GM18499 (cell line): ENCODE data around the gene MED29.

Source experiments
- ATAC-seq: cut with Tn5 transposase; IDR thresholded peaks from one replicate; pipeline ENCODE4 v1.9.1; 2021; ENCODE audit warnings: moderate number of reproducible peaks; ENCODE audit not compliant: insufficient read depth, unreplicated experiment

Gene MED29, protein sequence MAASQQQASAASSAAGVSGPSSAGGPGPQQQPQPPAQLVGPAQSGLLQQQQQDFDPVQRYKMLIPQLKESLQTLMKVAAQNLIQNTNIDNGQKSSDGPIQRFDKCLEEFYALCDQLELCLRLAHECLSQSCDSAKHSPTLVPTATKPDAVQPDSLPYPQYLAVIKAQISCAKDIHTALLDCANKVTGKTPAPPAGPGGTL

DNA sequence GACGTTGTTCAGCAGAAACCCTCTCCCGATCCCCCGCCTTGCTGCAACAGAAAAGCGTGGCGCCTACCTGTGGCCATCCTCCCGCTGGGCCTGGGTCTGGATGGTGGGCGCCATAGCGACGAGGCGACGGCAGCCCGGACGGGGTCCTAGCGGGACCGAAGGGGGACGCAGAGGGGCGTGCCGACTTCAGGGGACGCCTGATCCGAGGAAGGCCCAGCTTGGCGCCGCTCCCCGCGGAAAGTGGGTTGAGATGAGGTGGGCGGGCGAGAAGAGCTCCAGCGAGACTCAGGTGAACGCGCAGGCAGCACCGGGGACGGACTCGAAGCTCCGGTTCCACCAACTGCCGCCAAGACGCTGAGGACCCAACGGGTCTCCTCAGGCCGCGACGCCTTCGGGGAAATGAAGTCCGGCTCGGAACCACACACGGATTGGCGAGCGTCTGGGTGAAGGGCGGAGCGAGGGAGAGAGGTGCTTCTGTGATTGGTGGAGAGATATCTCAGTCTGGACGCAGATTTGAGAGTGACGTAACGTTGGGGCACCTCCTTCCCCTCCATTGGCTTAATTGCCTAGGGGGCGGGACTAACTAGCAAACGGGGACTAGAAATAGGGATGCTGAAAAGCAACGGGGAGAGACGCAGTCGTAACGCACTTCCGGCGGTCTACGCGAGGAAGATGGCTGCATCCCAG, at the start of gene MED29, which contains the start of gene PAF1:
MED29 (plus strand) TSS at position 628 of the 687 bp plus-strand sequence; CDS start at position 673, 45 bp downstream.
PAF1 (minus strand) TSS at position 356 of the 687 bp plus-strand sequence; CDS start at position 114, 242 bp downstream.
- peak; percentile 81 for ATAC-seq

DNA sequence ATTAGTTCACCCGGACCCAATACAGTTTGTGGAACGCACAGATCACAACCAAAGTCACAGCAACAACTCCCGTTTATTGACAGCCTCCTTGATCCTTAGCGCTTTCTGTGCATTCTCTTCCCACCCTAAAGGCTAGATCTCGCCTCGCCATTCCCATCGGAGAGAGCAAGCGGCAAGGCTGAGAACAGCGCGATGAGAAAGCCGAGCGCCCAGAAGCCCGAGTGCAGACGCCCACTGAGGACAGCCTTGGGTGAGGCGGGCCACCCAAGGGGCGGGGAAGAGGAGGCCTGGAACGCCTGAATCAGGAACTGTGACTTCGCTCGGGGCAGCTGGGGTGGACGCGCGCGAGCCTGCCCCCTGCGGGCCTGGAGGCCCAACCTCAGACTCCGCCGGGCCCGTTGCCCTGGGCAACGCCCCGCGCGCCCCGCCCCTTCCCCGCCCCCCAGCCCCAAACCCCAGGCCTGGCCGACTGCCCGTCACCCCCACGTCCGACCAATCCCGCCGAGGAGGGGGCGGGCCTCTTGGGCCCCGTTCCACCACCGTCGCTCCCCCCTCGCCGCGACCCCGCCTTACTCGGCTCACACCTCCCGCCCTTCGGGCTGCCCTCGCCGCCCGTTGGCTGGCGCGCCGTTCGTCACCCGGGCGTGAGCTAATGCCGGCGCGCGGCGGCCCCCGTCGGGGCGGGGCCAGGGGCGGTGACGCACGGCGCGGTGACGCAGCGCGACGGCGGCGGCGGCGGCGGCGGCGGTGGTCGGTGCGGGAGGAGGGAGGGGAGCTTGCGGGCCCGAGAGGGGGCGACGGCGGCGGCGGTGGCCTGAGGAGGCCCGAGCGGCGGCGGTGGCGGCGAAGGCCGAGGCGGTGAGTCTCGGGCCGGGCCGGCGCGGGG, 49.2 kb upstream of the MED29 start, which contains the start of gene SAMD4B:
SAMD4B (plus strand) TSS at position 703 of the 886 bp plus-strand sequence. CDS start 14,473 bp downstream, outside the sequence.
- ATAC-seq, result peak; percentile 54

DNA sequence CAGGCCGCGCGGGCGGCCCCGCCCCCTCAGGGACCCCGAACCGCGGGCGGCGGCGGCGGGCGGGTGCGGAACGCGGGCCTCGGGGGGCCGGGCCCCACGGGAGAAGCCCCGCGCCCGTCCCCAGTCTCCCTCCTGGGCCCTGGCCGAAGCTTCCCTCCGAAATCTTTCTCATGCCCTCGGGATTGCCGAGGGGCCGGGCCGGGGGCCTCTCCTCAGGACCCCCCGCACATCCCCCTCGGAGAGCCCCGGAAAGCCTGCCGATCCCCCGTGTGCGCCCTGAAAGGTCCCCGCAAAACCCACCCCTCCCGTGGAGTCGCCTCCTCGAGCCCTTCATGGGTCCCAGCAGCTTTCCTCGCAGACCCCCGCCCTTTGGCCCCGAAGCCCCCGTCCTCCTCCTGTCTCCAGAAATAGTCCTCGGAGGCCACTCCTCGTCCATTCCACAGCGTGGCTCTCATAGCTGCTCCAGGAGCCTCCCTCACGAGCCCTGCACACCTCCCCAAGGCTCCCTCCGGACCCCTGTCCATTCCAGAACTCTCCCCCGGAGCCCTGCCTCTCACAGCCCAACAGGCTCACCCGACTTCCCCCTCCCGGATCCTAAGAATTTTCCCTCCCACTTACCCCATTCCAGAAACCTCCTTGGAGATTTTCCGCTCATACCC, 48.4 kb upstream of the MED29 start:
- ATAC-seq, result no peak

DNA sequence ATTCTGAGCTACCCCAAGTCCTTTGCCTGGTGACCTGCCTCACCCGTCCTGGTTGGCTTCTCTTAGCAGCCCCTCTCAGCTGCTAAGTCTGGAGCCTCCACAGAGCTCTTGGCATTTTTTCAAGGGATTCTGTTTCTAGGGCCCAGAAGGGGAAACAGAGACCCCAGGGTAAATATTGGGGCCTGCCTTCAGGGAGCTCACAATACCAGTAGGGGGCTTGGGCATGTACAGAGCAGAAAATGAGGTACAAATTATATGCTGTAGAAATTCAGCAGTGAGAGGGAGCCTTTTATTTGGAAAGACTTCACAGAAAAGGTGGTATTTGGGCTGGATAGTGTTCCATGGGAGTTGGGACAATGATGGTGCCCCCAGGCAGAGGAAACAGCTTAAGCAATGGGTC, 45.2 kb upstream of the MED29 start:
- no peak for ATAC-seq

DNA sequence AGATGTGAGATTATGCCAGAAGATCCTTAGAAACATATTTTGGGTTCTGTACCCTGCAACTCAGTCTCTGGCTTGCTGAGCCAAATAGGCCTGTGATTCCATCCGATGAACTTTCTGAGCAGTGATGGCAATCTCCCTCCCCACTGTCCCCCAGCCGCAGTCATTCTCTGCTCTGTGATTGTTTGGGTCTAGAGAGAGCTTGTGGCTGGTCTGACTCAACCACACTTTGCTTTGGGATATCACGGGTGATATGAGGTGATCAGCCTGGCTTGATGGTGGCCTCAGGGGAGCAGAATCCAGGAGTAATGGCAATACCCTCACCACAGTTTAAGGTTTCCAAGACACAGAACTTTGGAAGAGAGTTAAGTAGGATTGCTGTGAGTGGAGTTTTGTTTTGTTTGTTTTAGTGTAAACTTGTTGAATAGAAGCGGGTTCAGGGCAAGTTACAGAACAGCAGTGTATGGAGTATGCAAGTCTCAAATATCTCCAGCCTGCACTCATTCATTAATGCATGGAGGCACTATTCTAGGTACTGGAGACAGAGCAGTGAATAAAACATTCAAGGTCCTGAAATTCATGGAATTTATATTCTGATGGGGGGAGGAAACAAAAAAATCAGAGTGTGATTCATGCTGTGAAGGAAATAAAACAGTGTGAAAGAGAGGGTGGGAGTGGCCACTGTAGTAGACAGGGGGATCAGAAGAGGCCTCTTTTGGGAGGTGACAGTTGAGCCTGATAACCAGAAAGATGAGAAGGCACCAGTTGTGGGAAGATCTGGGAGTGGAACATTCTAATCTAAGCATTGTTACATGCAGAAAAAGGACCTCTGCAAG, 43.6 kb upstream of the MED29 start:
- no peak for ATAC-seq

DNA sequence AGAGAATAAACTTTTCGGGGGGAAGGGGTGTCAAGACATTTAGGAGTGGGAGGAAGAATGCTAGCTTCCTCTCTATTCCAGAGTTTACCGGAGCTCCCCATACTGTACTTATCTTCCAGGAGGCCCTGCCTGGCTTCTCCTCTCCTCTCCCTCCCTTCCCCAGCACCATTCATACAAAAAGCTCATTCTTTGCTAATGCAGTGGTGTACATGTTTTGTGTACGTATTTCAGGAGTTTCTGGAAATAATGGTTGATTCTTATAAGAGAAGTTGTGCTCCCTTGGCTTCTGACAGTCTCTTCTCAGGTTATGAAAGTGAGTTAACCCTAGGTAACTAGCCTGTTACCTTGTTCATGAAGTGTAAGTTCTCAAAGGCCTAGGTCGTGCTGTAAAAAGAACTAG, 41.9 kb upstream of the MED29 start:
- no peak for ATAC-seq

DNA sequence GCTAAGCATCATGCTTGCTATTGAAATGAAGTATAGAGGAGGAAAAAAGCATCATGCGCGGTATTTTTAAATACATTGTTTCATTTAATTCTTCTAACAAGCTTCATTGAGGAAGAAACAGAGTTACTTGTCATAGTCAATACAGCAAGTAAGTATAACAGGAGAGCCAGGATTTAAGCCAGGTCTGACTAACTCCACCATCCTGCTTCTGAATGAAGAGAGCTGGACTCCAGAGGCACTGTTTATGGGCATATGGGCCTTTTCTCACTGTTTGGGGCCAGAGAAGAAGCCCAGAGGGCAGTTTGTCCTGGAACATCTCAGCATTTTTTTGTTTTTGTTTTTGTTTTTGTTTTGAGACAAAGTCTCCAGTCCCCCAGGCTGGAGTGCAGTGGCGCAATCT, 41.0 kb upstream of the MED29 start:
- ATAC-seq, result no peak

DNA sequence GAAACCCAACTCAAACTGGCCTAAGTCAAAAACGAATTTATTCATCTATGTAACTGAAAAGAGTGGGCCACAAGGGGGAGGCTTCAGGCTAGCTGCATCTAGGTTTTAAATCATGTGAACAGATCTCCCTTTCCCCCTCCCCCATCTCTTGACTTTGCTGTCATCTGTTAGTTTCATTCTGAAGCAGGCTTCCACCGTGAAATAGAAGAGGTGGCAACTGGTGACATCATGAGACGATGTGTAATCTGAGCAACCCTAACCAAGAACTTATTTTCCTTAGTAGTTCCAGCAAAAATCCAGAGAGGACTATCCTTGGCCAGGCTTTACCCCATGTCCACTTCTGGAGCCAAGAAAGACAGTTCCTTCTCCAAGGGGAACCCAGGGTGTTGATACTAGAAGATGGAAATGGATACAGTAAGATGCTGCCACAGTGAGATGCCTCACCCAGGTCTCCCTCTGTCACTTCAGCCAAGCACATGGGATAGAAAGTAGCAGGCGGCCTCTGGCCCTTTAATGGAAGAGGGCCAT, 39.6 kb upstream of the MED29 start:
- no peak for ATAC-seq

DNA sequence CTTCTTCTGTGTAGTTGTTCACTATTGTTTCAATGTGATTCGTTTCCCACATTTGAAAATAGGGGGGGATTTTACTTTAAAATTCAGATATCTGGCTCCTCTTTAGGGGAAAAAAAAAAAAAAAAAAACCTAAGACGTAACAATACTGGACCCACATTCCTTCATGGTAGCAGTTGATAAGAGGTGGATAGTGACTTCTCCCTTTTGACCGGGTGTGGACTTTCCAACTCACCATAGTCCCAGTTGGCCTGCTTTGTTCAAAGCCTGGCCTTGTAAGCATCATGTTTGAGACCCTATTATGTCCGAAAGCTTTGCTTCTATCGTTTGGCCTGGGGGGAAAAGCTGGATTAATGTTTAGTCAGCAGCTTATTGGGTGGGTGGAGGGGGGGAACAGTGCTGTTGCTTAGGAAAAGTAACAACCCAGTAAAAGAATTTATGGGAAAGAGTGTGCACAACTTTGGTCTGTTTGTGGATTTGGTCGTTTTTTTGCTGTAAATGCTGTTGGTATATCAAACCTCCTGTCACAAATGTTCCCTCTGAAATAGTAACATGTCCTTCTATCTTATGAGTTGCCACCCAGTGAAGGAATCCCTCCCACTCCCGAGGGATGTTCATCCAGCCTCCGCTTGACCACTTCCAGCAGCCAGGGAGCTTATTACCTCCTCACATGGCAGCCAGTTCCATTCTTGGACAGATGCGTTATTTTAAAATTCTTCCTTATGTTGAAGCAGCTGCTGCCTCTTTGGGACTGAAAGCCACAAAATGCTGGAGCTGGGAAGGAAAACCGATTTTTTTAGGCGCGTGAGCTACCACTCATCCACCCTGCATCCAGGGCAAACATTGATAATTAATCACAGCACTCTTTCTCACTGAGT, 38.6 kb upstream of the MED29 start:
- ATAC-seq, result no peak

DNA sequence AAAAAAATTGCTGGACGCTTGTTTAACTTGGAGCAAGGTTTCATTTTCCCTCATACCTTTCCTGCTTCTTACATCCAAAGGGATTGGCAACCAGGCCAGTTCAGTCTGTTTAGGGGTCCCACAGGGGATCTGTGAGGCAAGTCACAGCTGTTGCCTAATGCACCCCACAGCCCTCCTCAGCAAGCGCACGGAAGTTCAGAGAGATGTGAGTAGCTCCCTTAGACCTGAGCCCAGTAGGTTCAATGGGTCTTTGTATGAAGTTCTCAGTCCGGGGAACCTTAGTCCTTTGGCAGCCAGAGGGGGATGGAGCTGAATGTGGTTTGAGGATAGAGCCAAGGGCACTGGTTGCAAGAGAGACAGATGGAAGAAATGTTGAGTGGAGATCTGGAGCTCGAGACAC, 35.9 kb upstream of the MED29 start:
- ATAC-seq, result no peak

DNA sequence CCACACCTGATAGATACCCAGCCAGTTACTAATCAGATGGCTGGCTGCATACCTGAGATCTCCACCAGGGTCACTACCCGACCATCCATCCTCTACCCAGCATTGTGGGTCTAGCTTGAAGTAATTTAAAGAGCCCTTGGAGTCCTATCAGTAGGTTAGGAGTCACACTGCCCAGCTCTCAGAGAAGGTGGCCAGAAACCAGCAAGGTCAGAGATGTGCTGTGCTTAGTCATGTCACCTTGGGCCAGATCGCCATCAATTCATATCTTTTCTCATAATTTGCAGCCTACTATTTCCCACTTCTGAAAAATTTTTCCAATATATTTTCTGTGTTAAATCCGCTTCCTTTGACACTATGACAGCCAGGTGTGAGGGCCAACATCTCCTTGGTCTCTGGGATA, 35.1 kb upstream of the MED29 start:
- ATAC-seq, result no peak

DNA sequence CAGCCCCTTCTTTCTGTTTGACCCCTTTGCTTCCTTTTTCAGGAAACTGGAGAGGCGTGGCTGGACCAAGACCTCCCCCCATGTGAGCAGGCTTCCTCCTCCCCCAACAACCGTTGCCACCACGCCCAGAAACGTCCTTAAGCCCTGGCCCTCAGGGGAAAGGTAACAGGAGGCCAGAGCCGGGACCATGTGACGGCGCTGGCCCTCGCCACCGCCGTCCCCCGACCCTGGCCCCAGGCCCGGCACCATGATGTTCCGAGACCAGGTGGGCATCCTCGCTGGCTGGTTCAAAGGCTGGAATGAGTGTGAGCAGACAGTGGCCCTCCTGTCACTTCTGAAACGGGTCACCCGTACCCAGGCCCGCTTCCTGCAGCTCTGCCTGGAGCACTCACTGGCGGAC, 34.5 kb upstream of the MED29 start:
- ATAC-seq, result no peak

DNA sequence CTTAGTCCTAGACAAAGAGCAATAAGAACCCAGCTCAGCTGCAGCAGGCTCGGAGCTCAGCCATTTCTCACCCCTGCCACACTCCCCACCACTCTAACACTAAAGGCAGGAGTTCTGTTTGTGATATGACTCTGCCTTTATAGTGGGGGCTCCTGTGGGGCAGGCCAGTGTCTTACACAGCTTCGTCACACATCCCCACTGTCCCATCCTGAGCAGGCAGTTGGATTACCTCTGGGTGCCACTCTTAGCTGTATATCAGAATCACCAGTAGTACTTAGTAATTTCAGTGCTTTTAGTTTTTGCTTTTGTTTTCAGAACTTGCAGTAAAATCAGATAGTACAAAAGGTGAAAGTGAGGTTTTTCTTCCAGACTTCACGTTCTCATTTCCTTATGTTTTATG, 32.2 kb upstream of the MED29 start:
- ATAC-seq, result no peak

DNA sequence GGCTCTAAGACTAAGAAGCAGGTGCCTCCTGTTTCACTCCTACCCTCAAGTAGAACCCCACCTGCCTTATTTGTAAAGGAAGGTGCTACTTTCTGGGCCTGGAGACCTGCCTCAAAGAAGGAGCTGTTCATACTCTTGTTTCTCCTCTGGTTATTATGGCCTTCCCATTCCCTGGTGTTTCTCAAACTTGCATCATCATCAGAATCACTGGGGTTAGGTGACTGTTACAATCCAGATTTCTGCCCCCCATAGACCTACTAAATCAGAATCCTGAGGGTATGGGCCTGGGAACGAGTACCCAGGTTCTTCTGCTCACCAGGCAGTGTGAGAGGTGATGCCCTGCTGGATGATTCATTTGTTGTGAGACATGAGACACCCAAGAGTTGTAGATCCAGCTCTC, 30.6 kb upstream of the MED29 start:
- ATAC-seq, result no peak

DNA sequence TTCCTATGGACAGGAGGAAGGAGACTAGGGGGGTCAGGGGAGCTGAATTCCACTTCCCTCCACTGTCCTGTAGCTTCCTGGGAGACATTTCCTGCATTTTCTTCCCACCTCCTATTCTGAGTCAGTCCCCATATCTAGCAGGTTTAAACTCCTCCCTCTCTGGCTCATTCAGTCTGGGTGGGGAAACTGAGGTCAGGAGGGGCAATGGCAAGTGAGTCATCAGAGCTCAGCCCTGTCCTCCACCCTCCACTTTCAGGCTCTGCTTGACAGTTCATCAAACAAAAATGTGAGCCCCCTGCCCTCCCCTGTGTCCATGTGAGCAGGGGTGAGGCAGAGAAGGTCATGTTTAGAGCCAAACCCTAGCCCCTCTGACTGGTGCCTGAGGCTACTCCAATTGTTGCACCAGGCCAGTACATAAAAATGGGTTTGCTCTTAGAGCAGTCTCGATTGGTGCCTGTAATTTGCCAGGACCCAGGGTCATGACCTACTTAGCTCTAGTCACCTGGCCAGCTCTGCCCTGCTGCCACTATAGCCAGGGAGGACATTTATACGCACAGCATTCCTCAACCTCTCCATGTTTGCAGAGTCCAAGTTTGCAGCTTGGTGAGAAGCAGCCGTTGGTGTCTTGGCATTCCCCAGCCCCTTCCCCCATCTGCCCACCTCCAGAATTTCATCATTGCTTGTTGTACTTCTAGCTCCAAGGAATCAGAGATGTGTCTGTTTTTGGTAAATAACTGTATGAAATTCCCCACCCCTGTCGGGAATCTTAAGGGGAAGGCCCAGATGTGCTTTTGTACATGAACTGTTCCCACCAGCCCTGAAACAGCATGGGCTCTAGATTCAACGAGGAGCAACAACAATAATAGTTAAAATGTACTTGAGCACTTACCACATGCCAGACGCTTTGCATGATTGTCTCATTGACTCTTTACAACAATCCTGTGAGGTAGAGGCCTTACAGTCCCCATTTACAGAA, 28.2 kb upstream of the MED29 start:
- no peak for ATAC-seq

DNA sequence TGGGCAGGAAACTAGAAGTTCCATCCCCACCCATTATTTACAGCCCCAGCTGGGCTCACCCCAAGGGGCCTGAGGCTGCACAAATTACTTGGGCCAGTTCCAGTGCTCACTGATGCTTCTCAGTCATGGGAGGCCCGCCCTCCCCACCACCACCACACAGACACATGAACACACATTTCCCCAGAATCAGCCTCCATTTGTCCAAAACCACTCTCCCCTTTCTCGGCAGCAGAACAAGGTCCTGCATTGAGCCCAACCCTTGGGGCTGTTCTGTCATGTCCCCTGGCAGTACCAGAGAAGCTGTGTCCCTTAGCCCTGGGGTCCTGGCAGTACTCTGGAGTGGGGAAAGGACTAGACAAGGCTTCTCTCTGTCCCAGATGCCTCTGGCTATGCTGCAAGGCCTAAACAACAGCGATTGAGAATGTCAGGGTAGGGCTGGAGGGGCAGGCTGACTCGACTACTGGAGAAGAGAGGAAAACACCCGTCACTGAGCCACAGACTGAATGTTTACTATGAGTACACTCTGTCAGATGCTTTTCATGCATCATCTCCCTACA, 27.2 kb upstream of the MED29 start:
- no peak for ATAC-seq

DNA sequence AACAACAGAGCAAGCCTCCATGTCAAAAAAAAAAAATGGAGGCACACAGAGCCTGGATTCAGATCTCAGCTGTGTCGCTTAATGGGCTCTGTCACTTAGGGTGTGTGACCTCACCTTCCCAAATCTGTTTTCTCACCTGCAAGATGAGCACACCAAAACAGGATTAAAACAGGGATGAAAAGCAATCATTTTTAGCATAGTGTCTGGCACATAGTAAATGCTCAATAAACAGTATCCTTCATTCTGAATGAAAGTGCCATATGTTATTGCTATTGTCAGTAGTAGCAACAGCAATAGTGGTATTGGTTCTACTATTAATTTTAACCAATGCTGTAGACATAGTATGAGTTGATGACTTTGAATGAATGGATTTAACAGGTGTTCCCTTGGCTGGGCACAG, 25.6 kb upstream of the MED29 start:
- no peak for ATAC-seq
